Measurements from ENCODE around the gene IL10RB. TPM values are rescaled to one million over a fixed set of nuclear protein-coding genes. Genes with fewer than 3 reads are reported as not detected.

Gene IL10RB
- total and polyA plus RNA-seq, 8 donors: 24.0 to 48.2 (median 30.1) TPM

- Histone ChIP-seq H3K4me1 (peaks cover 14 to 73% of the 10 kb centered on the region in 2 donors), H3K36me3 (peaks cover 0 to 58% of the 10 kb centered on the region in 2 donors), H3K9me3 (no peaks in the 10 kb centered on the region), H3K27ac (peak overlapping the region in 1 of 2 donors; percentile 90), H3K4me3 (no peak overlapping the region), H3K27me3 (no peaks in the 10 kb centered on the region)
- DNase-seq: no peak
- TF ChIP-seq CTCF (IDR thresholded peaks at IDR 0.05): no peak
- intact Hi-C loops (cut with DNase I): no loop called here
- ATAC-seq: no peak
Observed at GRCh38 chr21:33268393-33268736, 2.2 kb downstream of the IL10RB start.

GRCh38 chr21:33268737-33269441 lies 2.7 kb downstream of the IL10RB start:
- Histone ChIP-seq H3K4me3 (no peak overlapping the region), H3K27ac (peak overlapping the region in 1 of 2 donors; percentile 90), H3K36me3 (peaks cover 0 to 58% of the 10 kb centered on the region in 2 donors), H3K9me3 (no peaks in the 10 kb centered on the region), H3K27me3 (no peaks in the 10 kb centered on the region), H3K4me1 (peaks cover 14 to 73% of the 10 kb centered on the region in 2 donors)
- intact Hi-C loops (cut with DNase I): no loop called here
- peak in 3 of 4 donors; percentile 69 to 92 (median 89) for DNase-seq
- peak; percentile 61 for ATAC-seq
- no peak for TF ChIP-seq CTCF (IDR thresholded peaks at IDR 0.05)

DNA sequence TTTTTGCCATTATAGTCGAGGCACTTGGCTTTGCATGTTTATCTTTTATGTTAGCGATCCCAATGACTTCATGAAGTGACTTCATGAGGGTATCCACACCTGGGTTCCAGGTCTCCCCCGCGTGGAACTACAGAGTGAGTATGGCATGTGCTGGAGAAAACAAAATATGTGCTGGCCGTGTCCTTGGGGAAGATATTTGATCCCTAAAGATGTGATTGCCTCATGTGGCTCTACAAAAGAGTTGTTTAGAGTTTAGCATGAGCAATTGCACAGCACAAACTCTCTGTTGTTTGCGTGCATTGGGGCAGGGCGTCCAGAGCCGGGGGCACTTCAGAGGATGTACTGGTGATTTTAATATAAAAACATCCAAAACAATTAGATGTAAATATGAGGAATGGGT lies 4.8 kb downstream of the IL10RB start:
- peaks cover 0 to 70% of the 10 kb centered on the region in 2 donors for H3K36me3 ChIP-seq
- H3K27me3 ChIP-seq: no peaks in the 10 kb centered on the region
- H3K4me1 ChIP-seq: peaks cover 14 to 57% of the 10 kb centered on the region in 2 donors
- ATAC-seq (no peak), DNase-seq (no peak)
- intact Hi-C loops (cut with DNase I): no loop called here
- TF ChIP-seq CTCF (IDR thresholded peaks at IDR 0.05): no peak
- no peak overlapping the region for H3K27ac ChIP-seq
- no peaks in the 10 kb centered on the region for H3K9me3 ChIP-seq
- H3K4me3 ChIP-seq: no peak overlapping the region

DNA sequence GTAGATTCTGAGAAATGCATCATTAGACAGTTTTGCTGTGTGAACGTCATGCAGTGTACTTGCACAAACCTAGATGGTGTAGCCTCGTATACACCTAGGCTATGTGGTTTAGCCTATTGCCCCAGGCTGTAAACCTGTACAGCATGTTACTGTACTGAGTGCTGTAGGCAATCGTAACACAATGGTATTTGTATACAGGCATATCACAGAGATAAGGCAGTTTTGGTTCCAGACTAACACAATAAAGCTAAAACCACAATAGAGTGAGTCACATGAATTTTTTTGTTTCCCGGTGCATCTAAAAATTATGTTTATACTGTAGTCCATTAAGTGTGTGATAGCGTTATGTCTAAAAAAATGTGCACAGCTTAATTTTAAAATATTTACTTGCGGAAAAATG lies 6.9 kb downstream of the IL10RB start:
- Histone ChIP-seq H3K27ac (no peak overlapping the region), H3K9me3 (no peaks in the 10 kb centered on the region), H3K4me3 (no peak overlapping the region), H3K36me3 (peaks cover 0 to 87% of the 10 kb centered on the region in 2 donors), H3K4me1 (peaks cover under 1 to 43% of the 10 kb centered on the region in 2 donors), H3K27me3 (no peaks in the 10 kb centered on the region)
- intact Hi-C loops (cut with DNase I): no loop called here
- no peak for TF ChIP-seq CTCF (IDR thresholded peaks at IDR 0.05)
- no peak for DNase-seq
- ATAC-seq: no peak

DNA sequence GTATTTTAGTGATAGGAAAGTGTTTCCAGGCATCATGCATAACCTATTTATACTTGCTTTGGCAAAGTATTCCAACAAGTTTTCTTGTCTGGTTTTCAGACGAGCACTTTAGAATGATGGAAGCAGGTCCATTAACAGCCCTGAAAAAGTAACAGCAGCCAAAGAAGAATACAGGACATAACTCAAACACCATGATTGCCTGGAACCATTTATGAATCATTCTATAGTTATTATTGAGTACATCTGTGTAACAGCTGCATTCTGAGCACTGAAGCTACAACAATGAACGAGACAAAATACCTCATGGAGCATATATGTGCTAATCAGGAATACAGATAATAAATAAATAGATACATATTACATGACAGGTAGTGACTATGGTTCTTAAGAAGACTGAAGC lies 12.6 kb downstream of the IL10RB start:
- H3K36me3 ChIP-seq: peaks cover 0 to 93% of the 10 kb centered on the region in 2 donors
- TF ChIP-seq CTCF (IDR thresholded peaks at IDR 0.05): no peak
- intact Hi-C loops (cut with DNase I): no loop called here
- H3K27ac ChIP-seq: no peak overlapping the region
- peaks cover 2 to 4% of the 10 kb centered on the region in 2 donors for H3K9me3 ChIP-seq
- no peaks in the 10 kb centered on the region for H3K27me3 ChIP-seq
- DNase-seq (no peak), ATAC-seq (no peak)
- no peaks in the 10 kb centered on the region for H3K4me1 ChIP-seq
- no peak overlapping the region for H3K4me3 ChIP-seq

Data from left lung (tissue), 10 donors.